SKM-1 (cell line): ENCODE data around the gene ODC1.
"Not testable (repeated sequence)": the region's sequence is repeated elsewhere in the genome, so short reads cannot be mapped to it uniquely, and the experiment has no call there.

ENCODE experiments used
- DNase-seq: peaks from one replicate; lab custom pipeline; 2025; ENCODE audit not compliant: unreplicated experiment; lab: John Stamatoyannopoulos, UW

Gene ODC1

DNA sequence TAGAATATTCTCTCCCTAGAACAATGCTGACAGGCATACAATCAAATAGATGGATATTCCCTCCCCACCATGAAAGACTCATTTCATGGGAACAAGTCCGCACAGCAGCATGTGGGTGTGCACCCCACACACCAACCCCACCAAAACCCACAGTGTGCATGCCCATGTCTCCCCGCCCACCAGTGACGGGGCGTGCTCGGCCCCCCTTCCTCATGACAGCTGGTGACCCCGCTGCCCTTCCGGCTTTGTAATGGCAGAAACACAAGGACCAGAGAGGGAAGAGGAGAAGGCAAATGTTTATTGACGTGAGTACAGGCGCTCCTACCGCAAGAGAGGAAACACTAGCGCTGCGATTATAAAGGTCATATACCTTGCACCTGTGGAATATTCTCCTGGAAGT is 30.8 kb upstream of the ODC1 start:
- DNase-seq = no peak

DNA sequence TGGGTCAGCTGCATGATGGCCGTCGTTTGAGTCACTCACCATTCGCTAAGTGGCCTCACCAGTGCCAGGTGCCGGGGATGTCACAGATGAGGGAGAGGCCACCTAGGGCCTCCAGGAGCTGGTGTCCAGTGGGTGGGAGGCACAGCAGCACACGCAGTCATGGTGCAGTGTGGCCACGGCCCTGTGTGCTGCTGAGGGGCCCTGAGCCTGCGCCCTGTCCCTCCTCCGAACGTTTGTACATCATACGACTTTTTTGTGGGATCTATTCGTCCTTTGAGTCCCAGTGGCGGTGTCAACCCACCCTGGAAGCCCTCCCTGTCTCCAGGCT is 30.1 kb upstream of the ODC1 start:
- DNase-seq = no peak

DNA sequence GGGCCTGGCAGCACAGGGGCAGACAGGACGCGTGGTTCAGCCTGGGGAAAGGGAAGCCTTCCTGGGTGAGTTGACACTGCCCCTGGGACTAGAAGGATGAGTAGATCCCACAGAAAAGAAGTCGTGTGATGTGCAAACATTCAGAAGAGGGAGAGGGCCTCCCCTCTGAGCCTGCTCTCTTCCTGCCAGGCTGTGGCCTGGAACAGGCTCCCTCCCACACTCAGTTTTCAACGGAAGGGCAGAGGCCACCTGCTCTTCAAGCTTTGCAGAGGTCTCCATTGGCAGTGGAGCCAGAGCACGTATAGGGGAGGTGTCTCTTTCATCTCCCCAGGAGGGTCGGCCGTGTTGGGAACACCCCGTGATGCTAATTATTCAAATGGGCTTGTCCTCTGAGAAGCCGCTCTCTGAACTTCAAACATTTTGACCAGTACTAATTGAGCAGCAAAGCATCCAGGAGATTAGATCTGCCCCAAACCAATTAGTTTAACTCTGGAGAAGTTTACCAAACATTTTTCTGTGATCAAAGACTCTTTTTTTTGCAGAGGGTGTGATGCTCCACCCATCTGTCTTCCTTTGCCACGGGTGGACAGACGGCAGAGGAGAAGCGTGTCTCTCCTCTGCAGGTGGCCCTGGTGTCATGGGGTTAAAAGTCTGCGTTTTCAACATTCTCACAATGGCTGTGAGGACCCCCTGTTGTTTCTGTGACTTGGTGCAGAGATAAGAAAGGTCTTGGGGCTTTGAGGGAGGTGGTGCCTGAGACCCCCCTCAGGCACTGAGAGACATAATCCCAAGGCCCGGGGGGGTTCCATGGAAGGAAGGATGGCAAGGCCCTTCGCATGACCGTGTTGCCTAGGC is 29.5 kb upstream of the ODC1 start:
- DNase-seq = no peak

DNA sequence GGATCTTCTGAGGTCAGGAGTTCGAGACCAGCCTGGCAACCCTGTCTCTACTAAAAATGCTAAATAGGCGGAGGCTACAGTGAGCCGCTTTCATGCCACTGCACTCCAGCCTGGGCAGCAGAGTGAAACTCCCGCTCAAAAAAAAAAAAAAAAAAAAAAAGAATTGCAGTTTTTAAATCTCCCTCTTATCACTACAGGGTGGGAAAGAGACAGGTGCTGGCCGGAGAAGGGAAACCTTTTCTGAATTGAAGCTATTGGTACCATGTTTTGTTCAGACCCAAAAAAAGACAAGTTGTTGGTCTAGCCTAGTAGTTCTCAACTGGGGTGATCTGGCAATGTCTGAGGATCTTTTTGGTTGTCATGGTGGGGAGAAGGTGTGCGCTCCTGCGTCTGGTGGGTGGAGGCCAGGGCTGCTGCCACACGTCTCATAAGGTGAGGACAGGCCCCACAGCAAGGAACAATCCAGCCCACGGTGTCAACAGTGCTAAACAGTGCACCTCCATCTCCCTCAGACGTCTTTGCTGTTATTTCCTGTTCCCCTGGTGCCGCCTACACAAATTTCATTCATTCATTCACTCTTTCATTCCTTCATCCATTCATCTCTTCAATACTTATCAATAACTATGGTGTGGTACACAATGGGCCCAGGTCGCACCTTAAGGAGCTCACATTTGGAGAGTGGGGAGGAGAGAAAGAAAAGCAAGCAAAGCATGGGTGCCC is 28.8 kb upstream of the ODC1 start:
- no peak for DNase-seq

DNA sequence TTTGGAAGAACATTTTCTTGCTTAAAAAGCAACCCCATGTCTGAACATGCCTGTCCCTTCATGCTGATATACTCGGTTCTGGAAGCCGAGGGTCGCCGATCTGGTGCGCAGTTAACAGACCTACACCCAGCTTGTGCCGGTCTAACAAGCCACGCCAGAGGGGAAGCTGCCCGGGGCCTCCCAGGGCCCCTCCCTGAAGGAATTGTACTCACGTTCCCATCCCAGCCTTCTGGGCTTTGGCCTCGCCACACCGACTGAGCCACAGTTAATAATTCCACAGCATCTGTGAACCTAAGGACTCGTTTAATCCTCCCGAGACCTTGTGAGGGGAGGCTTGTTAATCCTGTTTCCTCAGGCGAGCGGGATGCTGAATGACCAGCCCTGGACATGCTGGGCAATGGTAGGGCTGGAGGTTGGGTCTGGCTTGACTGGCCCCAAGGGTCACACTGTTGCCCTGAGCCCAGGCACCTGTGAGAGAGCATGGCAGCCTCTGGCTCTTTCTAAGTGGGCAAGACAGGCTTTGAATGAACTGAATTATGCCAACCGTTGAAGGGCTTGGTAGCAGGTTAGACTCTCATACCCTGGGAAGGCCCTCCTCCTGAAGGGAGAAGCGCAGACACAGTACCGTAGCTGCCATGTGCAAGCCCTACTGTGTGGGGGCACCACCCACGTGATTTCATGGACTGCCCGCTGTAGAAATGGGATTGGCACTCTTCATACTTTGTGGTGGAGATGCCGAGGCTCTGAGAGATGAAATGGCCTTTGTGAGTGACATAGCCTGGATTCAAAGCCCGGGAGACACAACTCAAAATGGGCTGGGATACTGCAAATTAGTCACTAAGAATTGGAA is 27.9 kb upstream of the ODC1 start:
- no peak for DNase-seq

DNA sequence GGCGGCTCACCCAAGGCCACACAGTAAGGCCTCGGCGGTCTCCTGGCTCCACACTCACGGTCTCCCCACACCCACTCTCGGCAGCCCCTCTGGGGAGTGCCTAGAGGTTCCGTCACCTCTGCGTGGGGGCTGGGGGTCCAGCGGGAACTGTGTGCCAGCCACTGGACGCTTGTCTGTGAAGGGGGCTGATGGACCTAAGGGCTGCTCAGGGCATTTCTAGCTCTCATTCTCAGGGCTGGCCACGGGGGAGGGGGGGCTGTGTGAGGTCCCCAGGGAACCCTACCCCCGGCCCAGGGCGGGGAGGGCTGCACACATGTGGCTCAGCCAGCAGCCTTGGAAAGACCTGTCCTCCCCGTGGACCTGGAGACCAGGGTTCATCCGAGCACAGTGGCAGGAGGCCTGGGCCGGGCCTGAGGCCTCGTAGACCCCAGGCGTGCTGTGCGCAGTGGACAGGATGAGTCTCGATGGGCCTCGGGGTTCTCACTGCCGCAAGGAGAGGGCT is 27.1 kb upstream of the ODC1 start:
- DNase-seq = no peak

DNA sequence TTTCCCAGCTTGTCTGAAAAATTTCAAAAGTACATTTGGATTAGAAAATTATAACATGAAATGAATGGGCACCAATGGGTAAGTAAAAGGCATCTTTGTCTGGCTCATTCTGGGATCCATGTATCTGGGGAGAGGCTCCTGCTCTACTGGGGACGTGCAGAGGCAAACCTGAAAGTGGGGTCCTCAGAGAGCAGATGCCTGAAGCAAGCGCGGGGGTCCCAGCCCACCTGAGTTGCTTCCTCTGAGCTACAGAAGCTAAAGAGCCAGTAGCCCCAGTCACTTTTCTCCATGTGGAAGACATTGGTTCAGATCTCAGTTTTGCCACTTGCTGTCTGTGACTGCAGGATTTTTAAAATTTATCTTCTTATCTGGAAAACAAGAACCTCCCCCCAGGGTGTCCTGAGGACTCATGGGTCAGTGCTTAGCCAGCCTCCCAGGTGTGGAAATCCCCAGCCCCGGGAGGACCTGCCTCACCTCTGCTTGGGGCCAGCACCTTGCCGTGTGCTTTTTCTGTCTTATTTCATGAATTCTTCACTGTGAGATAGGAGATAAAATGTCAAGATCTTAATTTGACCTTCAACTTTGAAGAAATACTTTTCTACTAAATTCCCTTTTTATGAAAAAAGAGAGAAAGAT is 25.1 kb upstream of the ODC1 start:
- no peak for DNase-seq

DNA sequence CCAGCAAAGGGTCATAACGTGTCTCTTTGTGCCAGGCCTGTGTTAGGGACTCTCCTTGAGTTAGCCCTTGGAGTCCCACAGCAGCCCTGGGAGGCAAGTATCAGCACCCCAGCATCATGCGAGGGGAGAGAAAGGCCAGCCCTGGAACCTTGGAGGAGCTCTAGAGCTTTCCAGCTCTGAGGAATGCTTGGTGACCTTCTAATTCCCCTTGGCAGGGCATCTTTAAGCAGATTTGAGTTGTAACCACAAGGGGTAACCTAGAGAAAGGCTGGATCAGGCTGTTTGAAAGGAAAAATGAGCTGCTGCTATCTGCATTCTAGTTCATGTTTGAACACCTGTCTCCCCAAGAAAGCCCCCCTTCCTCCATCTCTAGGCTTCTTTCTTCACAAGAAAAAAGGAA is 23.8 kb upstream of the ODC1 start:
- no peak for DNase-seq

DNA sequence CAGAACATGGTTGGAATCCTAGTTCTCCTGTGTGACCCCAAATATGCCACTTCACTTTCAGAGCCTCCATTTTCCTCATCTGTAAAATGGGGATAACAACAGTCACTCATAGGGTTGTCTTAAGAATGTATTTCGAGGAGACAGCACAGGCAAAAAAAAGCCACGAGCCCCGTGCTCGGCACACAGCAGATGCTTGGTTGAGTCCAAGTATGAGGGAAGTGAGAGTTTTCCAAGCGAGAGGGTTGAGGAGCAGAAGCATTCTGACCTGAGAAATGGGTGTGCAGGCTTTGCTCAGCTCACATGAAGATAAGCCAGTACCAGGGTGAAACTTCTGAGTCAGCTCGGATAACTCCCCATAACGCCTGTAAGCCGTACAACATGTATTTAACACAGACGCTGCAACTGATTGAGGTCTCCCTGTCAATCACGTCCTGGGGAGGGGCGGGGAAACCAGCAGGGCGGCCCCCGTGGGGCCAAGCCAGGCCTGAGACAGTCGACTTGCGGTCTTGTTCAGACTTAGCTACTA is 23.0 kb upstream of the ODC1 start:
- no peak for DNase-seq

DNA sequence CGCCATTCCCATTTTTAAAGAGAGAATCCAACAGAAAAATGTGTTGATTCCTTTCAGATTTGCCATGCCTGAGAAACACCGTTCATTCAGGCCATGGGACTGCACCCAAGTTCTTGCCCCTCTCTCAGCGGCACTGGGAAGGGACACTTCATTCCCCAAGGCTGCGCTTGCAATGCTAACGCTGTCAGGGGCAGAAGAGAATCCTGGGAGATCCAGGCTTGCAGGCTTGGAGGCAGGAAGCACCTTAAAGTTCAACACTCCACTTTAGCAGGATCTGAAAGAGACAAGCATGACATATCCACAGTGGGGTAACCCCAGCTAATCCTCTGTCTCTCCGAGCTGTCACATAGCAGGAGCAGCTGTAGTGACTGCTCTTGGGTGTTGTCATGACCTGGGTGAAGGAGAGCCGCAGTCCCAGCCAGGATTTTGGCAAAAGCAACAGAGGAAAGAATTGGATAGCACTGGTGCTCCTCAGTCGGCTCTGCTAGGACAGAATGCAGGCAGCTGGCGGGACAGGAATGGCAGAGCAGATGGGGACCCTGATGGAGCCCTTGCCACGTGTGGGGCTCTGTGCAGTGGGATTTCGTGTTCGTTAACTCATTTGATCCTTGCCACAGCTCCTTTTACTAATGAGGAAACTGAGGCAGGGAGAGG is 22.0 kb upstream of the ODC1 start:
- DNase-seq = no peak

DNA sequence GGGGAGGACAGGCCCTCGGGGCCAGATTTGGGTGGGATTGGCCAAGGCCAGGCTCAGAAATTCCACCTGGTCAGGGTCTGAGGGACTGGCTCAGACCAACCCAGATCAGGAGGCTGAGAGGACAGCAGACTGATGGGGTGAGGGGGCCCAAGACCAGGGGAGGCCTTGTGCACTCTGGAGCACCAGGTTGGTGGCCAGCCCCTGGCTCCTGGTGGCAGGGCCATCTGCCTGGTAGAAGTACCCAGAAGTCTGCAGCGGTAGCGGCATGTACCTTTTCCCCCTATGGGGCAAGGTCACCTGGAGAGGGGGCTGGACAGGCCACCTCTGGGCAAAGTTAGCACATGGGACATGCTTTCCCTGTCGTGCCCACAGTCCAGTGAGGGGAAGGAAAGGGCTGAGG is 21.2 kb upstream of the ODC1 start:
- DNase-seq = no peak

DNA sequence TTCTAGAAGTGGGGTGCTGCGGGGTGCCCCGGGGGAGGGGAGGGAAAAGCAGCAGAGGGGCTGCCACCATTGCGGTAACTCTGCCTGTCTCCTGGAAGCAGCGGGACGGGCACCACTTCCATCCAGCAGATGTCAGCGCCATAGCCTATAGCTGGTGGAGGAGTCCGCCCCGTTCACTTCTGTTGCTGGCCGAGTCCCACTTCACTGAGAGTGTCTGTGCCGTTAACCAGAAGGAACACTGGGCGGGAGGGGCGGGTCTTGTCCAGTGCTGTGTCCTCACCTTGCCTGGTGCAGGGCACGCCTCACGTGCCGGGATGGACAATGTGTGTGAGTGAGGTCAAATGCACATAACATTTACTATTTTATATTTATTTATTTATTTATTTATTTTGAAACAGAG is 19.3 kb upstream of the ODC1 start:
- no peak for DNase-seq

DNA sequence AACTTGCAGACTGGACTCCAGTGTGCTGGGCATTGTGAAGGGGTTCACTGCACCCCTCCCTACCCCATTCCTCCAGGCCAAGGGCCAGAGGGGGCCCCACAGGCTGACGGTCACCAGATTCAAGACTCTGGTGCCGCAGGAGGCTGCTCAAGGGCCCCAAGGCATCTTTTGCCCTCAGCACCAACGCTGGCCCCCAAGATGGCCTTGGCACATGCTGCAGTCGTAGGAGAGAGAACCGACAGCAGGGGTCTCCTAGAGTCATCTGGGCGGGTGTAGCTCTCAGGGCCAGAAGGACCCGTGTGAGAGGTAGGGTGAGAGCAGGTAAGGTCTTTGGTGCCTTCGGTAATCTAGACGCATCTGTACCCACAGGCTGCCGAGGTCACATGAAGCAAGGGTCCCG is 18.7 kb upstream of the ODC1 start:
- no peak for DNase-seq

DNA sequence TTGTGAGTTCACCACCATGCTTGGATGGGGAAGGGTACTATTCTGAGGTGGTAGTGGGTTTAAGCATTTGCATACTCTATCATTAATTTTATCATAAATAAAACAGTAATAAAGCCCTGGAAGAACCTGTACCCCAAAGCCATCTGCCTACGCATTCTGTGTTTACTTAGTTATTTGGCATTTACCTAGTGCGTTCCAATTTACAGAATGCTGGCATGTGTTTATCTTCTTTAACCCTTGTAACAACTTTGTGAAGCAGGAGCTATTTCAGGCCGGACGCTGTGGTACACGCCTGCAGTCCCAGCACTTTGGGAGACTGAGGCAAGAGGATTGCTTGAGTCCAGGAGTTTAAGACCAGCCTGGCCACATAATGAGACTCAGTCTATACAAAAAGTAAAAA is 17.8 kb upstream of the ODC1 start:
- no peak for DNase-seq

DNA sequence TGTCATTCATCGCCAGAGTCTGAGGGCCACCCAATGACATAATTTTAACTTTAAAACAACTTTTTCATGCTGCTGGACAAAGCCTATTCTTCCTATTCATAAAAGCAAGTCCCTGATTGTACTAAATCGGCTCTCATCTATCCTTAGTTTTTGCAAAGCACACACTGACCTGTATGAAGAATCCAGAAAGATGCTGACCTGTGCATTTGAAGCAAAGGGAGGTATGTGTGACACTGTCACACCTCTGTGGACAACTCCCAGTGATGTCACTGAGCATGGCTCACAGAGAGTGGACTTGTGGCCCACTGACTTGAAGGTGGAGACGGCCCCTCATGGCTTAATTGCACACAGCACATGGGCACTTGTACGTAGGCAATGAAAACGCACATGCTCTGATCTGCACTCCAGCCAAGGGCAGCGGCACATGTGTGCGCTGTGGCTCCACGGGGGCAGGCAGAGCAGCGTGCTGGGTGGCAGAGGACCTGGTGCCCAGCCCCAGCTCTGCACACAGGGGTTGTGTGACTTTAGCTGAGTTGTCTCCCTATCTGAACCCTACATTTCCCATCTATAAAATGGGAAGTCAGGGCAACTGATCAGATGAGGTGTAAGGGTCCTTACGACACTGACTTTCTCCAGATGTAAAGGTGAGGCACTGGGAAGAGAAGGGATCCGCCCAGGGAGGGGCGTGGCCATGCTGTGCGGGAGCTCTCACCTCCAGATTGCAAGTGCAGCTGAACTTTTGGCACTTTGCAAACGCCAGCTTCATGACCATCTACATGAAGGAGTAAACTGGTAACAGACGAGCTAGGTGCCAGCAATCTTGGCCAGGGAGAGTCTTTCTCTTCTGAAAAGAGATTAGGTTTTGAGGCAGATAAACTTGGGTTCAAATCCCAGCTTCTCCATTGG is 14.3 kb upstream of the ODC1 start:
- DNase-seq = no peak

DNA sequence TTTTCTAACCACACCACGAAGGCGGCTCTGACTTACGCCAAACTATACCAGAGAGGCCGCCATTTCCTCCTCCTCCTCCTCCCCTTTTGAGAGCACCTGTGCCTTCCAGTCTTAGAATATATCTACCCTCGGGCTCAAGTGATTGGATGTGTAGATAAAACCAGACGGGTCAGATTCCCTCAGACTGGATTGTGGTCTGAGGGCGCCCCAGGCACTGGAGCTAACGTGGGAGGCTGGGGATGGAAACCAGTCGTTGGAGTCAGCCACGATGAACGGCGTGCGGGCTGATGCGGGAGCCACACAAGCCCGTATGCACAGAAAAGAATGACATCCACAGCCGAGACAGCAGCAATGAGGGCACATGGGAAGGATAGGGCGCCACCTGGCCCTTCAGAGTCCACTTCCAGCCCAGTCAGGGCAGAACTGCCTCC is 12.3 kb upstream of the ODC1 start:
- DNase-seq = no peak

DNA sequence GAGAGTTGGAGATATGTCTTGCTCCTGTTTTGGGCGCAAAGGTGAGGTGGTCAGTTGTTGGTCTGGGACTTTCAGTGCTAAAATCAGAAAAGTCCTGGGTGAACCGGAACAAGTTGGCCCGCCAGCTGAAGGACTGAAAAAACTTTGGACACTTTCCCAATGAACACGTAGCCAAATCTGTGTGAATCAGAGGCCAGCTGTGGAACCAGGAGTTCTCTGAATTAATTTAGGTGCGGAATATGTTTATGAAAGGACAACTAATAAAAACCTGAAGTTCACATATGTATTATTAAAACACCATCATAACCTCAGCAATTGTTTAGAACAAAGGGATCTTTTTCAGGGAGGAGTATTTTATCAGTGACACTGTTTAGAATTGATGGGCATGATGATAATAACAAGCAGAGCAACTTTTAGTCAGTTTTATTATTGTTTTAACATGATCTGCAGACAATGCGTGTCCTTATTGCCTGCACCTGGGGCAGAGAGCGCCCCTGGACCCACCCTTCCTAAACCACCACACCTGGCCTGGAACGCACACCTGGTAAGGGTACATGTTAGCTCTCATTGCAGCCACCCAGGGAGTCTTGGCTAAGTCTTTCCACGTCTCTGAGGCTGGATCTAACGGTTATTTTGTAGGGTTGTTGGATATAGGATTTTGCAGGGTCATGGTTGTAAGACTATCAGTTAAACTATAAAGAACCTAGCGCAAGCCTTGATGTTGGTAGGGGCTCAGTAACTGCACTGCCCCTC is 9.9 kb upstream of the ODC1 start:
- DNase-seq = no peak

DNA sequence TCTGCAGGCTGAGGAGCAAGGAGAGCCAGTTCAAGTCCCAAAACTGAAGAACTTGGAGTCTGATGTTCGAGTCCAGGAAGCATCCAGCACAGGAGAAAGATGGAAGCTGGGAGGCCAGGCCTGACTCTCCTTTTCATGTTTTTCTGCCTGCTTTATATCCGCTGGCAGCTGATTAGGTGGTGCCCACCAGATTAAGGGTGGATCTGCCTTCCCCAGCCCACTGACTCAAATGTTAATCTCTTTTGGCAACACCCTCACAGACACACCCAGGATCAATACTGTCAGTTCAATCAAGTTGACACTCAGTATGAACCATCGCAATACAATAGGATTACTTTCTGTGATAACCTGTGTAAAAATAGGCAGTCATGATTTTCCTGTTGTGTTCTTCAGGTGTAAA is 9.1 kb upstream of the ODC1 start:
- DNase-seq = not testable (repeated sequence)

DNA sequence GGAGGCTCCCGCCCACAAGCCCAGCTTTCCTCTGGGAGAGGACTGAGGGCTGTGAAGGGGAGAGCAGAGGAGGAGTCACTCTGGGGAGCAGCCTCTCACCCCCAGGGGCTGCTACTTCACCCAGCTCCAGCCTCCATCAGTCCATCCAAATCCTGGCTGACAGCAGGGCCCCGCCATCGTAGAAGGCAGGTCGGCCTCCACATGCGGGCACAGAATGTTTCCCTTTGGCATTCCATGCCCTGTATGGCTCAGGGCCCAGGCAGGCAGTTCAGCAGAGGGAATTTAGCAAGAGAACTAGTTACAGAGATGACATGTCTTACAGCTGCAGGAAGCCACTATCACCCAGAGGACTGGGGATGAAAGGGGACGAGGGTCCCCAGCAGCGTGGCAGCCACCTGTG is 6.4 kb upstream of the ODC1 start:
- no peak for DNase-seq
